ENCODE measurements around the gene SMC6.

The SMC6 gene

GRCh38 chr2:17652681-17653394 is 100.8 kb downstream of the SMC6 start:
- in situ Hi-C loops (cut with HindIII; ENCODE audit: low sequenced_read_pairs): loop anchor here (5.0 to 25.0 kb wide), 2 partner anchors 171 to 341 kb away; no protein-coding TSS in a partner anchor

GRCh38 chr2:17649026-17649425 is 104.6 kb downstream of the SMC6 start:
- in situ Hi-C loops (cut with HindIII; ENCODE audit: low sequenced_read_pairs): no loop called here

GRCh38 chr2:17648581-17648980 is 105.0 kb downstream of the SMC6 start:
- in situ Hi-C loops (cut with HindIII; ENCODE audit: low sequenced_read_pairs): no loop called here

GRCh38 chr2:17646838-17647701 is 106.5 kb downstream of the SMC6 start:
- in situ Hi-C loops (cut with HindIII; ENCODE audit: low sequenced_read_pairs): no loop called here

GRCh38 chr2:17646081-17646554 is 107.5 kb downstream of the SMC6 start:
- in situ Hi-C loops (cut with HindIII; ENCODE audit: low sequenced_read_pairs): no loop called here

GRCh38 chr2:17644997-17645720 is 108.5 kb downstream of the SMC6 start:
- in situ Hi-C loops (cut with HindIII; ENCODE audit: low sequenced_read_pairs): no loop called here

- in situ Hi-C loops (cut with HindIII; ENCODE audit: low sequenced_read_pairs): no loop called here
These were observed 110.5 kb downstream of the SMC6 start for GRCh38 chr2:17643031-17643615.

GRCh38 chr2:17640406-17640805 is 113.2 kb downstream of the SMC6 start:
- in situ Hi-C loops (cut with HindIII; ENCODE audit: low sequenced_read_pairs): no loop called here

GRCh38 chr2:17638196-17638743 is 115.3 kb downstream of the SMC6 start:
- in situ Hi-C loops (cut with HindIII; ENCODE audit: low sequenced_read_pairs): no loop called here

- in situ Hi-C loops (cut with HindIII; ENCODE audit: low sequenced_read_pairs): no loop called here
These were observed 116.3 kb downstream of the SMC6 start for GRCh38 chr2:17637131-17637906.

GRCh38 chr2:17636257-17636656 is 117.4 kb downstream of the SMC6 start:
- in situ Hi-C loops (cut with HindIII; ENCODE audit: low sequenced_read_pairs): no loop called here

- in situ Hi-C loops (cut with HindIII; ENCODE audit: low sequenced_read_pairs): no loop called here
These were observed 118.6 kb downstream of the SMC6 start for GRCh38 chr2:17634997-17635396.

- in situ Hi-C loops (cut with HindIII; ENCODE audit: low sequenced_read_pairs): no loop called here
These were observed 123.5 kb downstream of the SMC6 start for GRCh38 chr2:17630089-17630488.

- in situ Hi-C loops (cut with HindIII; ENCODE audit: low sequenced_read_pairs): no loop called here
These were observed 125.0 kb downstream of the SMC6 start for GRCh38 chr2:17628349-17629261.

- in situ Hi-C loops (cut with HindIII; ENCODE audit: low sequenced_read_pairs): no loop called here
These were observed 126.2 kb downstream of the SMC6 start for GRCh38 chr2:17627434-17627833.

- in situ Hi-C loops (cut with HindIII; ENCODE audit: low sequenced_read_pairs): no loop called here
These were observed 126.6 kb downstream of the SMC6 start for GRCh38 chr2:17626986-17627385.

GRCh38 chr2:17625446-17625845 is 128.2 kb downstream of the SMC6 start:
- in situ Hi-C loops (cut with HindIII; ENCODE audit: low sequenced_read_pairs): no loop called here

- in situ Hi-C loops (cut with HindIII; ENCODE audit: low sequenced_read_pairs): no loop called here
These were observed 131.8 kb downstream of the SMC6 start for GRCh38 chr2:17621781-17622180.

GRCh38 chr2:17620841-17621240 is 132.8 kb downstream of the SMC6 start:
- in situ Hi-C loops (cut with HindIII; ENCODE audit: low sequenced_read_pairs): no loop called here

All from DLD1 (cell line).